ENCODE data around the gene PHLDA1.

DNA sequence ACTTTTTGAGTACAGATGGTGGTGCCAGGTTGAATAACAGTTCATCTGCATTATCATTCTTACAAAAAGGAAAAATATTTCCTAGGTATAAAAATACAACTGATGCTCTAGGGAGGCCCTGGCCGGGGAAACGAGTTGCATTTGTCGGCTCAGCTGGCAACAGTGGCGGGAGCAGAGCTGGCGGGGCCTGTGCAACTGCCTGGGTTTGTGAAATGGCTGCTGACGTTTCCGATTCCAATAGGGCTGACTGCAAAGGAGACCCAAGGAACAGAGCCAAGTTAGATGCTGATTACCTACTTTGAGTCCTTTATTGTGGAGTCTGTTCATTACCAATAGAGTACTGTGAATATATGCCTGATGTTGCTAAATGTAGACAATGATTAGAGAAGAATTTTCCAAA, 25.8 kb upstream of the PHLDA1 start:
- no peak for TF ChIP-seq POLR2A (IDR thresholded peaks at IDR 0.05)
- TF ChIP-seq CTCF (IDR thresholded peaks at IDR 0.05 in 4 of 5, conservative IDR thresholded peaks at IDR 0.05 in 1 of 5), result no peak
